Suprapubic skin (tissue), 4 donors: ENCODE measurements around the gene SLC17A3.

Experiments
- EP300 ChIP-seq: sonication (generic); formaldehyde crosslinking; IDR thresholded peaks from one replicate; pipeline ENCODE4 v1.6.1; 2017; ENCODE audit warnings: antibody characterized with exemption
- POLR2A ChIP-seq, 2 donors: fragments of 450-650 bp; IDR thresholded peaks; one replicate each; pipeline ENCODE4 v1.6.1; 2017; ENCODE audit warnings: antibody characterized with exemption in 2 of 2, mild to moderate bottlenecking in 2 of 2, moderate library complexity in 2 of 2
- POLR2AphosphoS5 ChIP-seq, 3 donors: sonication (generic); formaldehyde crosslinking; IDR thresholded peaks; one replicate each; pipeline ENCODE4 v1.6.1; 2017; ENCODE audit warnings: antibody characterized with exemption in 3 of 3
- TF ChIP-seq, protein P1 (sequence below), 2 donors: fragments of 200-600 bp in 1 of 2; fragments of 450-650 bp in 1 of 2; sonication (generic) in 1 of 2; IDR thresholded peaks; one replicate each; pipeline ENCODE4 v1.5.1; 2016 to 2019; ENCODE audit warnings: antibody characterized with exemption in 2 of 2, mild to moderate bottlenecking in 1 of 2, moderate library complexity in 1 of 2

- TF ChIP-seq, protein P1, sequence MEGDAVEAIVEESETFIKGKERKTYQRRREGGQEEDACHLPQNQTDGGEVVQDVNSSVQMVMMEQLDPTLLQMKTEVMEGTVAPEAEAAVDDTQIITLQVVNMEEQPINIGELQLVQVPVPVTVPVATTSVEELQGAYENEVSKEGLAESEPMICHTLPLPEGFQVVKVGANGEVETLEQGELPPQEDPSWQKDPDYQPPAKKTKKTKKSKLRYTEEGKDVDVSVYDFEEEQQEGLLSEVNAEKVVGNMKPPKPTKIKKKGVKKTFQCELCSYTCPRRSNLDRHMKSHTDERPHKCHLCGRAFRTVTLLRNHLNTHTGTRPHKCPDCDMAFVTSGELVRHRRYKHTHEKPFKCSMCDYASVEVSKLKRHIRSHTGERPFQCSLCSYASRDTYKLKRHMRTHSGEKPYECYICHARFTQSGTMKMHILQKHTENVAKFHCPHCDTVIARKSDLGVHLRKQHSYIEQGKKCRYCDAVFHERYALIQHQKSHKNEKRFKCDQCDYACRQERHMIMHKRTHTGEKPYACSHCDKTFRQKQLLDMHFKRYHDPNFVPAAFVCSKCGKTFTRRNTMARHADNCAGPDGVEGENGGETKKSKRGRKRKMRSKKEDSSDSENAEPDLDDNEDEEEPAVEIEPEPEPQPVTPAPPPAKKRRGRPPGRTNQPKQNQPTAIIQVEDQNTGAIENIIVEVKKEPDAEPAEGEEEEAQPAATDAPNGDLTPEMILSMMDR (IDR thresholded peaks at IDR 0.05), result no peak
- TF ChIP-seq POLR2A (IDR thresholded peaks at IDR 0.05), result no peak
- no peak for TF ChIP-seq POLR2AphosphoS5 (IDR thresholded peaks at IDR 0.05)
- TF ChIP-seq EP300, result no peak
Measured at GRCh38 chr6:25907475-25908014, 33.5 kb upstream of the SLC17A3 start.
